ENCODE results near the gene STIMATE.

Gene STIMATE

DNA sequence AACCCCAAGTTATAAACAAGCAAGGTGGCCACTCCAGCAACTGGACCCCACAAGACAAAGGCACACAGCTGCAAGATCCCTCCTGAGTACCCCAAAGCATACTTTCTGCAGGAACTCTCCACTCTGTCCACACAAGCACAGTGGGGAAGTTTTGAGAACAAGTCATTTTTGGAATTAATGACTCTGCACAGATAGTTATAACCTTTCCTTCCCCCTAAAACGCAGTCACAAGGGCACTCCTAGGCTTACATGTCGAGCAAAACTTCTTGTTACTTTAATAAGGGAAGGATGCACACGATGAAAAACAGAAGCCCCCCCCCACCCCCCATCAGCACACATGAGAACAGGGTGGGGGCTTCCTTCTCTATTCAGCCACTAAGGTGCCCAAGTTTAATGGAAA, 1.2 kb downstream of the STIMATE start:
- DNase-seq, result no peak
- in situ Hi-C loops (cut with HindIII; ENCODE audit: low pct_ligation_motif_present, low pct_unique_long_range_greater_than_20kb, low sequenced_read_pairs), result no loop called here

DNA sequence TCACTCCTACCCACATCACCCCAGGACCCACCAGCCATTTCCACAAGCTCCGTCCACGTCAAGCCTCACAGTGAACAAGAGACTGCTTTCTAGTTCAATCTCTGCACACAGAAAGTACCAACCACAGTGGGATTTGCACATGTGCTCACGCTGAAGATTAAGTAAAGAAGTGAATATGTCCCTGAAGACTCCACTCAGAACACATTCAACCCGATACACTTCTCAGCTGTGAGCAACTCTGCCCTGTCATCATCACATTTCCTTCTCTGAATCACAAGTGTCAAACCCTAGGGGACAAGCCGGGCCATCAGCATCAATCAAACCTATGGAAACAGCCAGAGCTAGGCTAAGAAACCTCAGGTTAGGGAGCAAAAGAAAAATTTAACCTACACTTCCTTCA, 1.9 kb downstream of the STIMATE start:
- in situ Hi-C loops (cut with HindIII; ENCODE audit: low pct_ligation_motif_present, low pct_unique_long_range_greater_than_20kb, low sequenced_read_pairs), result no loop called here
- no peak for DNase-seq

DNA sequence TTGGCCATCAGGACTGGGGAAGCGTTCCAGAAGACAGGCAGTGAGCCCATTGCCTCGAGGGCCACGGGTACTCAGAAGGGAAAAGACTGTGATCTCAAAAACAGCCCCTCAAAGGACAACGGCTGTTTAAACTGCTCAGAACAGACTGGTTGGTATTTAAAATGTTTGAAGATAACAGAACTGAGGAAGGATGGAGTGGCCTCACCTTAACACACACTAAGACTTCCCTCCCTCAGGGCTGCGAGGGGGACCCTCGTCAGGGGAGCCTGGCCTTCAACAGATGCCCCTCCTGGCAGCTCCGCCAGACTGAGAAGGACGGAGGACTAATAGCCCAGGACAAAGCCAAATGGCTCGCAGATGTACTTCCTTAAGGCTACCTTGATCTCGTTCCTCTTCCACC, 2.6 kb downstream of the STIMATE start:
- no peak for DNase-seq
- in situ Hi-C loops (cut with HindIII; ENCODE audit: low pct_ligation_motif_present, low pct_unique_long_range_greater_than_20kb, low sequenced_read_pairs), result no loop called here

DNA sequence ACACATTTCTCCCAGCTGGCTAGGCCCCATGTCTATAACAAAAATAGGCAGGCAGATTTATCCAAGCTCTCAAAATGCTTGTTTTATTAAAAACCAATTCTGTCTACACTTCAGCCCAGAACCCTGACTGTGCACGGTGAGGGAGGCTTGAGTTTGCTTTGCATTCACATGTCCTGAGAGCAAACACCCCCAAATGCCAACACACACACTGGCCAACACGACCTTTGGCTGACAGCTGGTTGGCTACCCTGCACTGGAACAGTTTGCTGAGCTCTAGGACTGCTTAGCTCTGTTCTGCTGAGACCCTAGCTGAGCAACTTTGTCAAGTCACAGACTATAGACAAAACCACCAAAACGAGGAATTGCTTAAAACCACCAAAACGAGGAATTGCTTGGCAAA, 3.6 kb downstream of the STIMATE start:
- no peak for DNase-seq
- in situ Hi-C loops (cut with HindIII; ENCODE audit: low pct_ligation_motif_present, low pct_unique_long_range_greater_than_20kb, low sequenced_read_pairs), result no loop called here

GRCh38 chr3:52892625-52893311, 4.6 kb downstream of the STIMATE start:
- no peak for DNase-seq
- in situ Hi-C loops (cut with HindIII; ENCODE audit: low pct_ligation_motif_present, low pct_unique_long_range_greater_than_20kb, low sequenced_read_pairs), result no loop called here

- no peak for DNase-seq
Measured at GRCh38 chr3:52892290-52892624, 5.1 kb downstream of the STIMATE start.

DNA sequence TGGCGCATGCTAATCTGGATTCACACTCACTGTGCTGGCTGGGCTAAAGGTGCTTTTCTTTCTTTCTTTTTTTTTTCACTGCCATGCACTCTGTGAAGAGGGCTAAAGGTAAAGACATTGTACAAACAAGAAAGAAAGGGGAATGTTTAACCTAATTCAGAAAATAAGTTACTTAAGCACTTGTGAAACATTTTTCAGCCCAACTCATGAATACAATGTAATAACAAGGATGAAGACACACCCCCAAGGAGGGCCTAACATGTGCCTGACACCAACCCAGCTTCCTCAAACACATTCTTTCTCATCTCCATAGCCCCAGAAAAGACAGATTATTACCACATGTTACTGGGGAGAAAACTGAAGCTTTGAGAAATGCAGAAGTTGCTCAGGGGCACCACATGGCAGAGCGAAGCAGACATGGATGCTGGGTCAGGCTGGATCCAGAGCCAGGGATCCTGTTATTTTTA, 5.7 kb downstream of the STIMATE start:
- no peak for DNase-seq
- in situ Hi-C loops (cut with HindIII; ENCODE audit: low pct_ligation_motif_present, low pct_unique_long_range_greater_than_20kb, low sequenced_read_pairs), result no loop called here

More at GRCh38 chr3:52892290-52892624, 5.1 kb downstream of the STIMATE start:
- in situ Hi-C loops (cut with HindIII; ENCODE audit: low pct_ligation_motif_present, low pct_unique_long_range_greater_than_20kb, low sequenced_read_pairs), result no loop called here

DNA sequence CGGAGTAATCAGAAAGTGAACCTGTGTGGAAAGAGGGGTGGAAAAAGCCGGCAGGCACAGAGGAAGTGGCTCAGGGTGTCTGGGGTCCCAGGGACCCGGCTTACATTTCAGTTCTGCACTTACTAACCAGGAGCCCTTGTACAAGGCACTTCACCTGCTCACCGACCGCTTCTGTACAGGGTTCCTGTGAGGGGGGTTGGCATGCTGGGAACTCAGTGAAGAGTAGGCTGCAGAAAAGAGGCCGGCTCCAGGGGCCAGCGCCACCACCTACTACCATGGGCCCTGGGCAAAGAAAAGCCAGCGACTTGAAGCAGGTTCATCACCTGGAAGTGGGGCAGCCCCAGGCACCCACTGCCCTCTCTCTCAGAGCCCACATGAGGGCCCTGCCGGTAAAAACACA, 6.2 kb downstream of the STIMATE start:
- no peak for DNase-seq
- in situ Hi-C loops (cut with HindIII; ENCODE audit: low pct_ligation_motif_present, low pct_unique_long_range_greater_than_20kb, low sequenced_read_pairs), result no loop called here

DNA sequence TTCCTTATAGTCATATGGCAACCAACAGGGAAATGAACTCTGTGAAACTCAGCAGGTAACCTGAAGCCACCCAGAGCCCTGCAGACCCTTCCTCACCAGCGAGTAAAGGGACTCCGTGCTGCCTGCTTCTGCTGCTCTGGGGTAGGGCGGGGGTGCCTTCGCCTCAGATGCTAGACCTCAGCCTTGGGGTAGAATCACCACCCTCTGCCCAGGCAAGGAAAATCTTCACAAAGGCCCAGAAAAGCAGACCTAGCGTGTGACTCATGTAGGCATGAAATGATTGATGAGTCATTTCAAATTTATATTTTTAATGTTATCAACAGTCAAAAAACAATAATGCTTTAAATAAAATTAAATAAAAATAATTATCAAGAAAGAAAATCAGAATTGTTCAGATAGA, 6.6 kb downstream of the STIMATE start:
- in situ Hi-C loops (cut with HindIII; ENCODE audit: low pct_ligation_motif_present, low pct_unique_long_range_greater_than_20kb, low sequenced_read_pairs), result no loop called here
- no peak for DNase-seq

- DNase-seq, result no peak
- in situ Hi-C loops (cut with HindIII; ENCODE audit: low pct_ligation_motif_present, low pct_unique_long_range_greater_than_20kb, low sequenced_read_pairs), result no loop called here
Measured at GRCh38 chr3:52889901-52890300, 7.4 kb downstream of the STIMATE start.

DNA sequence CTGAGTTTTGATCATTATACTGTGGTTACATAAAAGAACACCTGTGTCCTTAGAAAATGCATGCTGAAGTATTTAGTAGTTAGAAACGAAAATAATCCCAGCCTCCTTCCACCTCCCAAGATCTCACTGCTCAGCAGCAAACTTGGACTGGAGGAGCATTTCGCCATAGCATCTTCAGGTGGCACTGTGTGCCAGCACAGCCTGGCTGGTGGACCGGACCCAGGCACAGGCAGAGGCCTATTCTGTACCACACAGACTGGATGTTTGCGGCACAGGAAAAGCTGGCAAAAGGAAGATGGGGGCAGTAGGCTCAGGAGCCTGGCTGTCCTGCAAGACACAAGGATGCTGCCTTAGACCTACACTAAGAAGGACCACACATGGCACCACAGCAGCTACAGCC, 10.2 kb downstream of the STIMATE start:
- DNase-seq, result no peak
- in situ Hi-C loops (cut with HindIII; ENCODE audit: low pct_ligation_motif_present, low pct_unique_long_range_greater_than_20kb, low sequenced_read_pairs), result no loop called here

DNA sequence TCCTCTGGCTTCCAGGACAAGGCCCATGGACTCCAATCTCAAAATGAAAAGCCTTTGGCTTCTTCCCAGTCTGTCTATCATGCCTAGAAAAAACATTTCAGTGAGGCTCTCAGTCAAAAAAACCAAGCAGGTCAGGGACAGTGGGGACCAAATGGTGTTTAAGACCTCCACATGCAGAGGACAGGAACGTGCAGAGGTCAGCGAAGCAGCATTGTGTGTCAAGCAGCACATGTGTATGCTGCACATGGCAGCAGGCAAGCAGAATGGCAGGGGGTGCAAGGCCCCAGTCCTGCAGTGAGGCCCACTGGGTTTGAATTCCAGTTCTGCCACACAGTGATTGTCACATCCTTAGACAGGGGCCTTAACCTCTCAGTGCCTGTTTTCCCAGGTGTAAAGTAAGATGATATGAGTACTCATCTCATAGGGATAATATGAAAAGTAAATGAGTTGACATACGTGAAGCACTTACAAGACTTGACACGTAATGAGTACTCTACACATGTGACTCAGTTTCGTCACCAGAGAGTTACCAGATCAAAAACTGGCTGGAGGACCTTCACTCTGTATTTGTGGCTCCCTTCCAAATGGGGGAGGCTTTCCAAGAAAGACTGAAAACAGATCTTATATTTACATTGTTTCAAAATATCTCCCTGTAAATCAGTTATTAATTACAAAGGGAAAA, 11.2 kb downstream of the STIMATE start:
- in situ Hi-C loops (cut with HindIII; ENCODE audit: low pct_ligation_motif_present, low pct_unique_long_range_greater_than_20kb, low sequenced_read_pairs), result no loop called here
- DNase-seq, result no peak

- DNase-seq, result no peak
Measured at GRCh38 chr3:52882377-52882776, 15.0 kb downstream of the STIMATE start.

DNA sequence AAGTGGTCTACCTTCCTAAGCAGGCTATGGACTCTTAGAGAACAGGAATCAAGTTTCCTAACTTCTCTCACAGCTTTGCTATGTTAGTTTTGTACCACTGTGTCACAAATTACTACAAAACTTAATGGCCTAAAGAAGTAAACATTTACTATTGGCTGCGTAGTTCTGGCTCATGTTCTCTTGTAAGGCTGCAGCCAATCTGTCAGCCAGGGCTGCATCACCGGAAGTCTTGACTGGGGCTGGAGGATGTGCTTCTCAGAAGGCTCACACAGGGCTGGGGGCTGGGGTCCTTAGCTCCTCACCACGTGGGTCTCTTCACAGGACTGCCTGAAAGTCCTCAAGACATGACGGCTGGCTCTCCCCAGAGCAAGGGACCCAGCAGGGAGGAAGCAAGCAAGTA, 15.5 kb downstream of the STIMATE start:
- DNase-seq, result no peak
- in situ Hi-C loops (cut with HindIII; ENCODE audit: low pct_ligation_motif_present, low pct_unique_long_range_greater_than_20kb, low sequenced_read_pairs), result no loop called here

More at GRCh38 chr3:52882377-52882776, 15.0 kb downstream of the STIMATE start:
- in situ Hi-C loops (cut with HindIII; ENCODE audit: low pct_ligation_motif_present, low pct_unique_long_range_greater_than_20kb, low sequenced_read_pairs), result no loop called here

DNA sequence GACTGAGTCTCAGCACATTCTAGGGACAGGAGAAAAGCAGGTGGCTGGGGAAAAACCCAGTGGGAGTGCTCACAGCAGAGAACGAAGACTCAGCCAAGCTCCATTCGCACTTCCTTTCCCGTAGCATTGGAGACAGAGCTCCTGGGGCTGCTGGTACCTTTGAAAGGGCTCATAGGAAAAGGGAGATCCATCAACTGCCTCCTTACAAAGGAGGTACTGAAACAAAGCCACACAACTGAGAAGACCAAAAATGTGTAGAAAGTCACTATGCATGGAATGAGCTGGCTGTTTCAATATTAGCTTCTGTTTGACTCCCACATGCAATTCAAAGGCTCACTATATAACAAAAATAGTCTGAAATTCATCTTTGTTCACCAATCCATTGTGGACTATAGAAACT, 16.9 kb downstream of the STIMATE start:
- in situ Hi-C loops (cut with HindIII; ENCODE audit: low pct_ligation_motif_present, low pct_unique_long_range_greater_than_20kb, low sequenced_read_pairs), result no loop called here
- no peak for DNase-seq

DNA sequence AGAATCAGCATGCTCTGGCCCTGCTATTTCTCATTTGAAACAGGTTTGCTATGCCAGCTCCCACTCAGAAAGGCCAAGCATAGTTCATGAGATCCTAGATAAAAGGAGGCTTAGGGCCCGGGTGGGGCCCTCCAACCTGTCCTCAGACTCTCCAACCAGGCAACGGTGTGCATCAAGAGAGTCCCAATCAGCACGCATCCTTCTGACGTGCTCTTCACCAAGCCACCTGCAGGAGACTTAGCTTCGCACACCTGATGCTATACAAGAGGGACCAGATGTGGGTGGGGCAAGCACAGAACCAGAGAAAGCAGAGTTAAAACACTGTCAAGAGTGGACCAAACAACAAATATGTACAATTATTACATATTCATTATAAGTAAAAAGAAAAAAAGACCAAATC, 17.3 kb downstream of the STIMATE start:
- no peak for DNase-seq
- in situ Hi-C loops (cut with HindIII; ENCODE audit: low pct_ligation_motif_present, low pct_unique_long_range_greater_than_20kb, low sequenced_read_pairs), result no loop called here

- no peak for DNase-seq
- in situ Hi-C loops (cut with HindIII; ENCODE audit: low pct_ligation_motif_present, low pct_unique_long_range_greater_than_20kb, low sequenced_read_pairs), result no loop called here
Measured at GRCh38 chr3:52879581-52879980, 17.8 kb downstream of the STIMATE start.

- no peak for DNase-seq
- in situ Hi-C loops (cut with HindIII; ENCODE audit: low pct_ligation_motif_present, low pct_unique_long_range_greater_than_20kb, low sequenced_read_pairs), result no loop called here
Measured at GRCh38 chr3:52879090-52879489, 18.3 kb downstream of the STIMATE start.

DNA sequence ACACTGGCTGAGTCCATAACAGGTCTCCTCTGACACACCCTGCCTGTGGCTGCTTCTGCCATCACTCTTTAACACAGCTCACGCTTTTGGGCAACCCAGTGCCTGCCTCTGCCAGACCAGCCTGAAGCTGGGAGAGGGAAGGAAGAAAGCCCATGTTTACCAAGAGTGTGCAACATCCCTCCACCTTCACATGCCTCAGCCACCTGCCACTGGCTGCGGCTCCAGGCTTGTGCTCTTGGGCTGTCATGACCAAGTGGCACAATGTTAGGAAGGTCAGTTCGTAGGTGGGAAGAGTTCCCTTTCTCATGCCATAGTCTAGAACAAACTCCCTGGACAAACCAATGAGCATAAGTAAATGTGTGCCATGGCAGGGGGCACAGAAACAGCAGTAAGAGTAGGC, 20.3 kb downstream of the STIMATE start:
- DNase-seq, result no peak
- in situ Hi-C loops (cut with HindIII; ENCODE audit: low pct_ligation_motif_present, low pct_unique_long_range_greater_than_20kb, low sequenced_read_pairs), result no loop called here

- in situ Hi-C loops (cut with HindIII; ENCODE audit: low pct_ligation_motif_present, low pct_unique_long_range_greater_than_20kb, low sequenced_read_pairs), result no loop called here
- no peak for DNase-seq
Measured at GRCh38 chr3:52874864-52875587, 22.3 kb downstream of the STIMATE start.

Data from ACHN (cell line).